GM18873 (cell line): ENCODE measurements around the gene SPDYE11.
A peak's percentile ranks its signal among the peaks of the same experiment; 100 is the strongest.
"Not testable (repeated sequence)": the region's sequence is repeated elsewhere in the genome, so short reads cannot be mapped to it uniquely, and the experiment has no call there.

Source experiments
- ATAC-seq: cut with Tn5 transposase; IDR thresholded peaks from one replicate; pipeline ENCODE4 v1.9.1; 2021; ENCODE audit warnings: mild to moderate bottlenecking, moderate library complexity, moderate number of reproducible peaks; ENCODE audit not compliant: unreplicated experiment, low FRiP score

The SPDYE11 gene, protein sequence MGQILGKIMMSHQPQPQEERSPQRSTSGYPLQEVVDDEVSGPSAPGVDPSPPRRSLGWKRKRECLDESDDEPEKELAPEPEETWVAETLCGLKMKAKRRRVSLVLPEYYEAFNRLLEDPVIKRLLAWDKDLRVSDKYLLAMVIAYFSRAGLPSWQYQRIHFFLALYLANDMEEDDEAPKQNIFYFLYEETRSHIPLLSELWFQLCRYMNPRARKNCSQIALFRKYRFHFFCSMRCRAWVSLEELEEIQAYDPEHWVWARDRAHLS

GRCh38 chr7:73057811-73058210 lies at the start of gene SPDYE11:
Gene SPDYE11, minus strand, starts transcription at chr7:73057911. Its CDS starts 1,800 bp downstream, at chr7:73056111.
- not testable (repeated sequence) for ATAC-seq

GRCh38 chr7:73085938-73086337 lies 28.2 kb upstream of the SPDYE11 start, which contains the start of gene SPDYE9:
Gene SPDYE9, minus strand, starts transcription at chr7:73086038. Its CDS starts 1,800 bp downstream, at chr7:73084238.
- not testable (repeated sequence) for ATAC-seq

DNA sequence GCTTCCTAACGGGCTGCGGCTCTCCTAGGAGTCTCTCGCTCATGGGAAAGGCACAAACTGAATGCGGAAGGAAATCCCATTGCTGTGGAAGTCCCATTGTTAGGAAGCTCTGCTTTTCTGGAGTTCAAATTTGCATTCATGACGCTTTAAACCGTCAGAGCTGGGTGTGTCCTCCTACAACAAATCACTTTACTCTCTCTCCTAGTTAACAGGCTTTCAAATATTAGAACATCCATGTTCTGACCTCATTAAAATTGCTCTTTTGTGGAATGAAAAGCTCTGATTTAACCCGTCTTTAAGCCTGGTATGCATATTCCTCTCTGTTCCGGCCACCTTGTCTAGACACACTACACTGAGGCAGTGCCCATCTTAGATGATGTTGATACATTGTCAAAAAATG lies 28.0 kb downstream of the SPDYE11 start, which contains the start of gene SPDYE8:
TSS of gene SPDYE8 (minus strand) at position 101 of the 400 bp plus-strand sequence. CDS start 1,800 bp downstream, outside the sequence.
- not testable (repeated sequence) for ATAC-seq

DNA sequence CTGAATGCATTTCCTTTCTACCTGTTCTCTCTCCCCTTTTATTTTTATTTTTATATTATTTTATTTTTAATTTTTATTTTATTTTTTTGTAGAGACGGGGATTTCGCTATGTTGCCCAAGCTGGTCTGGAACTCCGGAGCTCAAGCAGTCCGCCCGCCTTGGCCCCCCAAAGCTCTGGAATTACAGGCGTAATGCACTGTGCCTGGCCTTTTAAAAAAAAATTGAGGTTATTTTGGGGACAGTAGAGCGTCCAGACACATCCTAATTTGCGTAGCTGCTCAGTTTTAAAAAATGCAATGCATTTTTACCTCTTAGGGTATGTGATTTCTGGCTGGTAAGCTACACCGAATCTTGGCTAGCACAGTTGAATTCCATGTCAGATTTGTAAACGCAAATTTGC lies 51.2 kb downstream of the SPDYE11 start:
- not testable (repeated sequence) for ATAC-seq

- ATAC-seq: peak; percentile 77
Measured at GRCh38 chr7:73005693-73006447, 51.8 kb downstream of the SPDYE11 start.

GRCh38 chr7:73005356-73005692 lies 52.4 kb downstream of the SPDYE11 start:
- peak; percentile 66 for ATAC-seq

GRCh38 chr7:72997887-72998468 lies 59.7 kb downstream of the SPDYE11 start:
- not testable (repeated sequence) for ATAC-seq
